K562 treated with DMSO at 1 percent for 12 hours (cell line): Measurements from ENCODE around the gene PLEKHO2. TPM values are rescaled to one million over a fixed set of nuclear protein-coding genes. Genes with fewer than 3 reads are reported as not detected.

Experiments used
- total RNA-seq: library from RNA; unstranded; fragments of 300-600 nt; gene quantifications from 2 replicates; pipeline ENCODE4 v1.2.3, GENCODE V29; 2022; ENCODE audit not compliant: insufficient read depth

Gene PLEKHO2, protein sequence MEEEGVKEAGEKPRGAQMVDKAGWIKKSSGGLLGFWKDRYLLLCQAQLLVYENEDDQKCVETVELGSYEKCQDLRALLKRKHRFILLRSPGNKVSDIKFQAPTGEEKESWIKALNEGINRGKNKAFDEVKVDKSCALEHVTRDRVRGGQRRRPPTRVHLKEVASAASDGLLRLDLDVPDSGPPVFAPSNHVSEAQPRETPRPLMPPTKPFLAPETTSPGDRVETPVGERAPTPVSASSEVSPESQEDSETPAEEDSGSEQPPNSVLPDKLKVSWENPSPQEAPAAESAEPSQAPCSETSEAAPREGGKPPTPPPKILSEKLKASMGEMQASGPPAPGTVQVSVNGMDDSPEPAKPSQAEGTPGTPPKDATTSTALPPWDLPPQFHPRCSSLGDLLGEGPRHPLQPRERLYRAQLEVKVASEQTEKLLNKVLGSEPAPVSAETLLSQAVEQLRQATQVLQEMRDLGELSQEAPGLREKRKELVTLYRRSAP
- 7.5 and 13.0 TPM in 2 replicates for total RNA-seq

DNA sequence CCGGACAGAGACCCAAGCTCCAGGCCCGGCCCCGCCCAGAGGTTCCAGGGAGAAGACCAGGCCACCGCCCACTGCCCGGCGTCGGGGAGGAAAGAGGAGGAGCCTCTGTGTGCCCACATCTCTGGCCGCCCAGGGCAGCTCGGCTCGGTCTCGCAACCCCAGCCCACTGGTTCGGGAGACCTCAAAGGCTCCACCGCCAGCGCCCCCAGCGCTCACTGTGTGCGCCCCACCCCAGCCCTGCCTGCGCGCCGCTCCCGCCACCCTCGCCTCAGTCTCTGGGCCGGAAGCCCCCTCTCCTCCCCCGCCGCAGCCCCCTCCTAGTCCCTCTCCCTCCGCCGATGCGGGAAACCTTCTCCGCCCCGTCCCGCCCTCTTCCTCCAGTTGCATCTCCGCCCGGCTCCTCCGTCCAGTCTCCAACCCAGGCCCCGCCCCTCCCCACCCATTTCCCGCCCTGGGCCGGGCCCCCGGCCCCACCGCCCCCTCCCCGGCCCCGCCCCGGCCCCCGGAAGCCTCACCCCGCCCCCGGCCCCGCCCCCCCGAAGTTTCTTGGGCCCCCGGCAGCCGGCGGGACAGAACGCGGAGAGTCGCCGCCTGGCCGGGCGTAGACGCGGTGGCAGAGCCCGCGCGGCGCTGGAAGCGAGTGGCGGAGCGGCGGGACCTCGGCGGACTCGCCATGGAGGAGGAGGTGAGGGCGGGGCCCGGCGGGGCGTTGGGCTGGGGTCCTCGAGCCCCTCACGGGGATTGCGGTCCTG lies at the start of gene PLEKHO2:
TSS of gene PLEKHO2 (plus strand) at position 572 of the 752 bp plus-strand sequence. CDS start at position 674, 102 bp downstream.

DNA sequence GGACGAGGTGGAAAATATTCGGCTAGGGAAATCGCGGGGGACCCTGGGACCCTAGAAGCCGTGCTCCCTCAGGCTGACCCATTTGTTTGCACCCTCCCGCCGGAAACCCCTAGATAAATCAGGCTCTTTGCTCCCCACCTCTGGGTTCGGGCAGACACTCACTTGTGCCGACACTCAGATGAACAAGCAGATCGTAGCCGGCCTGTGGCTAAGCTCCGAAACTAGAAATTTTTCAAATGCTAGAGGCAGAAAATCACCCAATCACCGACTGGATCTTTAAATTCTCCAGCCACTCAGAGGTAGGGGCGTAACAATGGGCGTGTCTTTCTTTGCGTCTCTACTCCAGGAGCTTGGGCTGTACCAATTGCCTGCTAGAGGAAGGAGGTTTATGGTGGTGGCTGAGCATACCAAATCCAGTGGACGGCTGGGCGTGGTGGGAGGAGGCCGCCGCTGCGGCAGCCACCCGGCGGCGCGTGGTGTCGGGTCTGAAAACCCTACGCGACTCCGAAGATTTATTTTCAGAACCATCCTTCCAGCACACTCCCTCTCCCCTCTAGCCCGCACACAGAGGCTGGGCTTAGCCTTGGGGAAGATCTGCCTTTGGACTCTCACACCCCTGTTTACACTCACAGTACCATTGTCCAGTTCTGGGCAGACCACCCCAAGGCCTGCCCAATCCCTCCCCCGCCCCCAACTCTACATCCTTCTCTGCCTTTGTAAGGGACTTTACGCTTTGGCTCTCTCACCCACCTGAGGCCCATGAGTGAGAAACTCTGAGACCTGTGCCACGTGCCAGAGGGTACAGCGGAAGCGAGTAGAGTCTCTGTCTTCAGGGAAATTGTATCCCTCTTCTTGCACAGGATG lies 16.1 kb upstream of the PLEKHO2 start, which contains the start of gene PIF1:
TSS of gene PIF1 (minus strand) at position 217 of the 864 bp plus-strand sequence. CDS start 1,312 bp downstream, outside the sequence.

DNA sequence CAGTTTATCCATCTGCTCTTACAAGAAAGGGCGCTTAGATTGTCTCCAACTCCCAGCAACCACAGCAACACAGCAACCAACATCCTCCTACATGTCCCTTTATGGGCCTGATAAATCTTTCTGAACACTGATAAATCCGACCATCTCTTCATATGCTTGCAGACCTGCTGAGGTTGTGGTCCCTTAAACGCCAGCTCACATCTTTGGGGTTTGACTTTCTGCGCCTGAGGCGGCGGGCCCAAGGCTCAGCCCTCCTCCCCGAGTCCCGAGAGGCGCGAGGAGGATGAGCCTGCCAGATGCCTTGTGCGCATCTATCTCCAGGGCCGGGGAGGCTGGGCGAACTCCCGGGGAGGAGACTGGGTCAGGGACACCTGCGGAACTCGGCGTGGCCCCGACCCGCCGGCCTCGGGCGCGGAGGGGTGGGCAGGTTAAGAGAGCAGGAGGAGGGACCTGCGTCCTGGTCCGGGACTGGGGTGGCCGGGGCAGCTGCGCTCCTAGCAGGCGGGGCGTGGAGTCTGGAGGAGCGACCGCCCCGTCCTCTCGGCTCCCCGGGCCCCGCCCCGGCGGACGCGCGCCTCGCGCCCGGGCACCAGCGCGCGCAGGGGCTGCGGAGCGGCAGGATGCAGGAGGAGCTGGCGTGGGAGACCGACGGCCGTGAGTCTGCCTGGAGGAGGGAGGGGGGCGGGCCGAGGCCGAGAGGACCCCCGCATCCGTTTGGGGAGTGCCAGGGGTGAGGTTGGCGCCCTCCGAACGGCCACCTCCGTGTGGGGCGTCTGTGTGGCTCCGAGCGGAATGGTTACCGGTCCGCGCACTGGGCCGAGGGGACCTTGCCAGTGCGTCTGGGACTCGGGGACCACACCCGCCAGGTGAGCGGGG lies 69.8 kb downstream of the PLEKHO2 start, which contains the start of gene ANKDD1A:
TSS of gene ANKDD1A (plus strand) at position 592 of the 876 bp plus-strand sequence. CDS start at position 621, 29 bp downstream.

Other genes starting within 250 kb of the PLEKHO2 start
- 1.0 and 1.8 TPM in 2 replicates for gene RBPMS2, start 66.3 kb upstream of the PLEKHO2 start, total RNA-seq
- gene PIF1, start 16.3 kb upstream of the PLEKHO2 start, total RNA-seq = 15.0 and 16.6 TPM in 2 replicates
- gene ANKDD1A, start 70.0 kb downstream of the PLEKHO2 start, total RNA-seq = 1.00 TPM in 1 of 2 replicates, not detected in the other
- gene SPG21, start 148.0 kb downstream of the PLEKHO2 start, total RNA-seq = 67.4 and 100 TPM in 2 replicates
- 8.3 and 14.3 TPM in 2 replicates for gene MTFMT, start 187.7 kb downstream of the PLEKHO2 start, total RNA-seq
- gene SLC51B, start 203.5 kb downstream of the PLEKHO2 start, total RNA-seq = not detected in 2 replicates
- not detected in 2 replicates for gene RASL12, start 226.1 kb downstream of the PLEKHO2 start, total RNA-seq
- not detected in 2 replicates for gene KBTBD13, start 234.8 kb downstream of the PLEKHO2 start, total RNA-seq